CD4-positive, alpha-beta T cell treated with Interleukin-6 for 4 hours (primary cell): ENCODE measurements around the gene DPP4.

Experiments used
- DNase-seq: peaks from one replicate; pipeline ENCODE4 v3.0.0-alpha.2; 2020; ENCODE audit warnings: mixed read lengths

Gene DPP4

GRCh38 chr2:162014751-162015150 is 59.3 kb downstream of the DPP4 start:
- DNase-seq, result no peak

DNA sequence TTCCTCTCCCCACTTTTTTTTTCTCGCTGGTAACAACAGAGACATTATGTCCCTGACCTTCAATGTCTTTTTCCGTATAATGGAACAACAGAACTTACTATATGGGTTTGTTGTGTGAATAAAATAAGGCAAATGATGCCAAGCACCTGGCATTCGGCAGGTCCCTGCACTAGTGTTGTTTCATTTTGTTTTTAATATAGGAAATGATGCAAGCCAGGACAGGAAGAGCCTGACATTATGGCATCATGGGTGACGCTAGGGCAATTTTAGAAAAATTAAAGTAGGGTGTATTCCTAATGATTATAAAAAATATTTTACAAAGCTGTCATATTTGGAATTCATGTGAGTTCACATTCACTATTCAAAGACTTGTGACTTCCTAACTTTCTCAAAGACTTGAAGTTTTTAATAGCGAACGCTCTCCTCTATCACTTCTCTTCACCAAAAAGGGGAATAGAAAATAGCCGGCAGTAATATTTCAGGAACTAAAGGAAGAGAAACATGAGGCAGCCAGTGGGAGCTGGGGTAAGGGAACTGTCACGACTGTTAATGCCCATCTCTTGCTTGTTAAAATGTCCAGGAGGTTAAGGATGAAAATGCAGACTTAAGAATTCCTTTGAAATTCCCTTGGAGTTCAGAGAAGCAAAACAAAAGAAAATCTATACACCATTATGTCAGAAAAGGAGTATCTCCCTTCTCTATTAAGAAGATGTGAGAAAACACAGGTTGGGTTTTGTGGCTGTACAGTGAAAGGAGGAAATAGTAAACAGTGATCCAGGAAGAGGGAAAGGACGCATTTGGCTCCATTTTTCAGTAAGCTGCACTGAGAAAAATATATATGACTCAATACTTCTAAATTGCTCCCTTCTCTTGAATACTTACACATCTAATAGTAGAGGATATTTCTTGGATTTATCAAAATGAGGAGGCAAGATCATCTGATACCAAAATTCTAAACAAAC is 60.2 kb downstream of the DPP4 start:
- DNase-seq, result no peak

DNA sequence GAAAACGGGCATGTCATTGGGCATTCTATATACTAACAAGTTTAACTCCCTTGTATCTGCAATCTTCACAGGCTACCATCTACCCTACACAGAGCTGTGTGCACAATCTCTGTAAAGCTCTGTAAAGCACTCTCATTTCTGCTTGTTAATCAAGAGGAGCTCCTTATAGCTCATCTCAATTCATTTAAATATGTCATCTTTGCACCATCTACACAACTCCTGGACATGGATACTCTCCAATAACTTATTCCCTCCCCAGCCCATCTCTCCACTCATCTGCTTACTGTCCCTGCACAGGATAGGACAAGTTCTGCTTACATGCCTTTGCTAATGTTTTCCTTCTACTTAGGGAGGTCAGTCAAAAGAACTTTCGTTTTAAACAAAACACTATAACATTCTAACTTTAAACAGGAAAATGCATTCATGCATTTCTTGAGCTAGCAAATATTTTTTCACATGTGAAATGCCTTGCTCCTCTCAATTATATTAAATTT is 61.4 kb downstream of the DPP4 start:
- no peak for DNase-seq

GRCh38 chr2:162011706-162012564 is 62.1 kb downstream of the DPP4 start:
- peak; percentile 49 for DNase-seq

- DNase-seq, result no peak
Measured at GRCh38 chr2:162009543-162009942, 64.5 kb downstream of the DPP4 start.

GRCh38 chr2:162007447-162008040 is 66.5 kb downstream of the DPP4 start:
- no peak for DNase-seq

DNA sequence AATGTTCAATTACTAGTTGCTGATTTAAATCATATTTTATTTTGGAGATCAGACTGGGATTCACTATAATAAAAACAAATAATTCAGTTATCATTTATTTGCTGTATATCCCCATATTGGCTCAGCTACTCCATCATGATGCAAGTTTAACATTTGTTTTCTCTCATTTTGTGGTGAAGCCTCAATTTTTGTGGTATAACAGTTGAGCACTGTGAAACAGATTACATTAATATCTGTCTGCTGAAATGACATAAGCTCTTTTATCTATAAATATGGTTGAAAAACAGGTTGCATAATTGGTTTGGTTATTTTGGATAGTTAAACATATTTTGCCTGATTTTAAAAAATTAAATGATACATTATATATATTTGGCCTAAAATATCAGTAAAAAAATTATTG is 67.7 kb downstream of the DPP4 start:
- DNase-seq, result no peak

GRCh38 chr2:162004031-162004430 is 70.0 kb downstream of the DPP4 start:
- DNase-seq, result no peak

GRCh38 chr2:162002623-162003235 is 71.3 kb downstream of the DPP4 start:
- DNase-seq, result no peak

DNA sequence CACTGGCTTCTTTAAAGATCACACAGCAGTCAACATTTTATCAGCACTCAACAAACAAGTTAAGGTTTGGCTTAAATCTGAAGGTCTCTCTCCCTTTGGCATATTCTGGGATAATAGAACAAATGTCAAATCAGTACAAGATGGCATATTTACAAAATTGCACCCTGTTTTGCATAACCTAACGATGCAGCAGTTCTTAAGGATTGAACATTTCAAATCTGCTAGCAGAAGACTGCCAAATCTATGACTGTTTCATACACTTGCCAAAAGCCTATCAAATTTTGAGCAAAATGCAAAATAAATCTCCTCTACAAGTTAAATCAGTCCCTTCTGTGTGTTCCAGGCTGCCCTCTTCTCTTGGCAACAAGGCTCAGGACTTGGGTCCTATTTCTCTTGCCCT is 73.6 kb downstream of the DPP4 start:
- no peak for DNase-seq

DNA sequence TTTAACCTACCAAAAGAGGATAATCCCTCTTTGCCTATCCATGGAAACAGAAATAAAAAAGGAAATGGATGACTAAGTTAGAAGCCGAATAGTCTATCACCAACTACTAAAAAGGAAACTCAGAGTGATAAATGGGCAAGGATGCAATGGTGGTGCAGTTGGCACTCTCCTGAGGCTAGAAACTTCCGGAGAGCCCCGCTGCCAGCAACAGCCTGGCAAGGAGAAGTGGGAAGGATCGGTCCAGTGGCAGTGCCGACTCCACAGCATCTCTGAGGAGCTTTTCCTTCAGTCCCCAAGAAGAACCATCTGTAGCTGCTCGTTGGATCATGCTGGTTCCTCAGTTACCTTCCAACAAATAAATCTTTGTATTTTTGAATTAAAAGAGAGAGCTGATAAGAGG is 74.7 kb downstream of the DPP4 start:
- DNase-seq, result no peak

GRCh38 chr2:161998857-161999256 is 75.2 kb downstream of the DPP4 start:
- DNase-seq, result no peak

DNA sequence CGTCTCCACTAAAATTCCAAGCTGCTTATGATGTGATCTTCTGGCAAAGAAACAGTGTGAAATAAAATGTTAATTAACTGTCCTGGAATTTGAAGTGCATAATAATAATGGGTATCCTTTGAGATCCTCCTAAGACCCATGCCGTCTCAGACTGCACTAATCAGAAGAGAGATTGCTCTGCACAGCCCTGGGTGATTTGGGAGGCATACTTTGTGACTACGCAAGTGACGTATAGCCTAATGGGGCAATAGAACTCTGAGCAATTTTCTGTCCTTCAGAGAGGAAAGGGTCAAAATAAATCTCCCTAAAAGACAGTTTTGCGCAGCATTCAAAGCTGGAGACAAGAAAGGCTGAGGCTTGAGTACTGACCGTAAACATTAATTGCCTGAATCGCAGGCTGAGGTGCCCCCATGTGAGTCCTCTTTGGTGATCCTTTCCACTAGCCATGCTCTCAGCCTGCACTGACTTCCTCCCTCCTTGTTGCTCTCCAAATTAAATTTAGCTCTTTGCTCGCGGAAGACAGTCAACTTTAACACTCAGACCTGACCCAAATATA is 76.0 kb downstream of the DPP4 start:
- DNase-seq, result no peak

- DNase-seq, result peak; percentile 24
Measured at GRCh38 chr2:161995553-161996016, 78.4 kb downstream of the DPP4 start.

GRCh38 chr2:161994761-161995520 is 79.1 kb downstream of the DPP4 start:
- DNase-seq, result no peak

DNA sequence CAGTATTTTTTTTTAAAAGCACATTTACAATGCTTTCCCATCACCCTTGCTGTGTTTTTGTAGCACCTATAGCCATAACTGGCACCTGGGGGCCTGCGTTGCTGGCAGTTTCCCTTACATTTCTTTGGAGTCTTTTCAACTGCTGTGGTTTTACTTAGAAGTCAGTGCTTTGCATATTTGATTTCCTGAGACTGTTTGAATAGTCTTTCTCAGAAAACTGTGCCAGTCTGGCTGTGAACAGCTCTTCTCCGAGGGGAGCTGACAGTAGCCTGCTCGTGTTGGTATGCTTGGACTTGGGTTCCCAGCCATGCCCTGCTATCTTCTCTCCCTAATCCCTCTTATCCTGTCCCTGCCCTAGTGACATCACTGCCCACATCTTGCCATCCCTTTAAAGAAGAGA is 81.5 kb downstream of the DPP4 start:
- DNase-seq, result peak; percentile 67

DNA sequence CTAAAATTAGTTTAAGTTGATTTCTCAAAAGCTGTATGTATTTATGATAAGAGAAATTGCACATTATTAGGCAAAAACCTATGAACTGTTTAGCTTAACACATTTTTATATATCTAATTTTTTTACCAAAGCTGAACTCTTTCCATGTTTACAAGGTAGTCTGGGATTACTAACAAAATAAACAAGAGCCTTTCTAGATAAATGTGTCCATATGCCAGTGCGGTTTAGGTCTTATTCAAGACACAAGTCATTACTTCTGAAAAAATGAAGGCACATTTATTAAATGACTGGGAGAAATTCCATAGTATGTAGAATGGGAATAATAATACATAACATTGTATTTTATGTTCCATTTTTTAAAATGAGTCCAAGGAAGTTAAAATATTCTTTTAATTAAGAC is 82.0 kb downstream of the DPP4 start:
- DNase-seq, result no peak

DNA sequence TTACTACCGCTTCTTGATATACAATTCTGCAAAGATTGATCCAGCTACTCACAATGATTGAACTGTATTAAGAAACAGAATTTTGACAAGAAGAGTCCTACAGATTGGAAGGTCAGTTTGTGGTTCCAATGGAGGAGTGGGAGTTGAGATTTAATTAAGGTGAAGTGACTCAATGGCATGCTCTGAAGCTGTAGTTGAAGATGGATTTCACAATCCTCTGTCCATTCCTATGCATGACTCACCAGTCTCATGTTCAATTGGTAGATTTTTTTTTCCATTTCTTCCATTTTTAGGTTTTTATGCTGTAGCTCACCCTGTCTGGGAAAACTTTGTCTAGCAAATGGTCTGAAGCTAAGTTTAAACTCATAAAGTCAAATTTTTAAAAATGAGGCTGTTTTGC is 83.3 kb downstream of the DPP4 start:
- DNase-seq, result no peak

DNA sequence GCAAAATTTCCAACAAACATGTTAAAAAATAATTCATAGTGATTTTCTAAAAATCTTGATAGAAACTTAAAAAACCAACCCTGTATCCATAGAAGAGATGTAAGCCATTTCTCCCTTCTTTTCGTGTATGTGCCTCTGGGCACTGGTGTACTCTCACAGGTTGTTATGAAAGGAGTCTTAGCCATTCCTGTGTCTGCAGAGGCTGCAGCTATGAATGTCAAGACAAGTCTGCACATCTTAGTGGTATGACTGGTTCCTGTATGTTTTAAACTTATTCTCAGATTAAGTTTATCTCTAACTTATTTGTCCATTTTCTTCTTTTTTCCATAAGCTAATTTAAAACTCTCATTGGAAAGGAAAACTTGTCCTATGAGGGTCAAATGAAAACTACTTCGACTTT is 84.0 kb downstream of the DPP4 start:
- DNase-seq, result no peak

- DNase-seq, result no peak
Measured at GRCh38 chr2:161988589-161988988, 85.4 kb downstream of the DPP4 start.

GRCh38 chr2:161987311-161987710 is 86.7 kb downstream of the DPP4 start:
- DNase-seq, result no peak

DNA sequence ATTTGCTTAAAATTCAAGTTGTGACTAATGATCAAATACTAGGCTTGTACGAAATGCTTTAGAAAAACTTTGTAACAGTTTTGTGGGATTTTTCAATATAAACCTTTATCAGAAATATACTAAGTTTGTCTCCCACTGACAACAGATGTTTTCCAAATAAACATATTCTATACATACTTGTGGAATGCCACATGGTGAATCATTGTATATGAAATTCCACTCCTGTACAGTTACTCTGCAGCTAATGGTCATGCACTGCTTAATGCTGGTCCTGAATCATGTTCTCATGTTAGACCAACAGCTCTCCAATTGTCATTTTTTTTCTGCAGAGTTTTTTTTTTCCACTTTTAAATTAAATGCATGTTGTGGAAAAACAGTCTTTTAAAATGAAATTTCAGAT is 90.1 kb downstream of the DPP4 start:
- no peak for DNase-seq
